ENCODE data around the gene TIGD3. TPM values are rescaled to one million over a fixed set of nuclear protein-coding genes. Genes with fewer than 3 reads are reported as not detected.

Gene TIGD3
- total and polyA plus RNA-seq, 2 of the 8 experiments (the other 6 are each of a cell fraction or from before 2014, with no cell fraction given), result 1.1 to 1.3 TPM

DNA sequence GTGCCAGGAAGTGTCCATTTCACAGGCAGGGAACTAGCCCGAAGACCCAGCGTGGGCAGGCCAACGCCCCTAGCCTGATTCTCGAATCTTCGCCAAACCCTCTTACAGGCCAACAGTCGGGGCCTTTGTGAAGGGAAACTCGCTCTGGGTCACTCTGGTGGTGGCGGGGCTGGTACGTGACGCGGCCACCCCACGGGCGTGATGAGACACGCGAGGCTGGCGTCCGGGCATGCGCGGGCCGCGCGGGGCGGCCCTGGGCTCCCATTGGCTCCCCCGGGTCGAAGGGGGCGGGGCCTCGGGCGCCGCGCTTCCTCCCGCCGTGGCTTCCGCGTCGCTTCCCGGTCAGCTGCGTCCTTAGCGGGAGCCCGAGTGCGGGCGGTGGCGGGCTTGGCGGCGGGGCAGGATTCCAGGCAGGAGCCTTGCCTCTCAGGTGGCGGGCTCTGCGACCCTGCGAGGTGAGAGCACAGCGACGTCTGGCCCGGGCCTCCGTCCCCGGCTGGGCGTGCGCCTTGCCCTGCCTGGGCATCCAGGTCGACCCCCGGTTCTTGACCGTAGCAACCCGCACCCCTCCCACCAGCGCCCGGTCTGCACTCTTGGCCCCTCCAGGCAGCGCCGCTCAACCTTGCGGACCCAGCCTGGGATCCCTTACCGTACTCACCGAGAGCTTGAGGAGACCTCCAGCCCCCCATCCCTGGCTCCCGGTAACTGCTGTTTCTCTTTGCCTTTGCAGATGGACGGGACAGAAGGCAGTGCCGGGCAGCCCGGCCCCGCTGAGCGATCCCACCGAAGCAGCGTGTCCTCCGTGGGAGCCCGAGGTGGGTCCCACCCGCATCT, 32.0 kb downstream of the TIGD3 start, which contains the start of gene FRMD8 (continued):
- TF ChIP-seq TAF1 (IDR thresholded peaks at IDR 0.05; ENCODE audit: low read depth, low read length), result 0 out of 2 replicates have a peak, but pooled peaks have one; percentile 36
- peak; percentile 80 for TF ChIP-seq E2F6 (IDR thresholded peaks at IDR 0.05)
- peak; percentile 62 for TF ChIP-seq MAX (IDR thresholded peaks at IDR 0.05)
- TF ChIP-seq FOSL1 (IDR thresholded peaks at IDR 0.05; ENCODE audit: insufficient read depth, low read depth, low read length), result no peak

Measured in H1 (cell line).